Measurements from ENCODE around the gene ADCK2.
"Not testable (repeated sequence)": the region's sequence is repeated elsewhere in the genome, so short reads cannot be mapped to it uniquely, and the experiment has no call there.

Gene ADCK2

GRCh38 chr7:140670343-140670935 is 2.3 kb upstream of the ADCK2 start:
- in situ Hi-C loops (cut with MboI; ENCODE audit: low pct_unique_long_range_greater_than_20kb, low sequenced_read_pairs): no loop called here
- no peak for DNase-seq

- in situ Hi-C loops (cut with MboI; ENCODE audit: low pct_unique_long_range_greater_than_20kb, low sequenced_read_pairs): no loop called here
- DNase-seq: no peak
These were observed 779 bp upstream of the ADCK2 start for GRCh38 chr7:140671966-140672365.

- in situ Hi-C loops (cut with MboI; ENCODE audit: low pct_unique_long_range_greater_than_20kb, low sequenced_read_pairs): no loop called here
- DNase-seq: peak; percentile 64
These were observed 473 bp downstream of the ADCK2 start for GRCh38 chr7:140673063-140673773.

GRCh38 chr7:140673774-140674155 is 1.0 kb downstream of the ADCK2 start:
- DNase-seq: no peak
- in situ Hi-C loops (cut with MboI; ENCODE audit: low pct_unique_long_range_greater_than_20kb, low sequenced_read_pairs): no loop called here

GRCh38 chr7:140674356-140674800 is 1.6 kb downstream of the ADCK2 start:
- peak; percentile 31 for DNase-seq
- in situ Hi-C loops (cut with MboI; ENCODE audit: low pct_unique_long_range_greater_than_20kb, low sequenced_read_pairs): no loop called here

- in situ Hi-C loops (cut with MboI; ENCODE audit: low pct_unique_long_range_greater_than_20kb, low sequenced_read_pairs): no loop called here
- DNase-seq: peak; percentile 69
These were observed 2.4 kb downstream of the ADCK2 start for GRCh38 chr7:140674899-140675701.

- no peak for DNase-seq
- in situ Hi-C loops (cut with MboI; ENCODE audit: low pct_unique_long_range_greater_than_20kb, low sequenced_read_pairs): no loop called here
These were observed 3.0 kb downstream of the ADCK2 start for GRCh38 chr7:140675726-140676125.

GRCh38 chr7:140676306-140676705 is 3.6 kb downstream of the ADCK2 start:
- in situ Hi-C loops (cut with MboI; ENCODE audit: low pct_unique_long_range_greater_than_20kb, low sequenced_read_pairs): no loop called here
- no peak for DNase-seq

- DNase-seq; in situ Hi-C loops (cut with MboI; ENCODE audit: low pct_unique_long_range_greater_than_20kb, low sequenced_read_pairs): not testable (repeated sequence)
These were observed 4.2 kb downstream of the ADCK2 start for GRCh38 chr7:140676956-140677355.

- in situ Hi-C loops (cut with MboI; ENCODE audit: low pct_unique_long_range_greater_than_20kb, low sequenced_read_pairs): no loop called here
These were observed 4.8 kb downstream of the ADCK2 start for GRCh38 chr7:140677496-140677895.

GRCh38 chr7:140678081-140678815 is 5.5 kb downstream of the ADCK2 start:
- in situ Hi-C loops (cut with MboI; ENCODE audit: low pct_unique_long_range_greater_than_20kb, low sequenced_read_pairs): no loop called here
- DNase-seq: no peak

More at GRCh38 chr7:140677496-140677895, 4.8 kb downstream of the ADCK2 start:
- DNase-seq: no peak

GRCh38 chr7:140678816-140679130 is 6.0 kb downstream of the ADCK2 start:
- DNase-seq: no peak
- in situ Hi-C loops (cut with MboI; ENCODE audit: low pct_unique_long_range_greater_than_20kb, low sequenced_read_pairs): no loop called here

- in situ Hi-C loops (cut with MboI; ENCODE audit: low pct_unique_long_range_greater_than_20kb, low sequenced_read_pairs): no loop called here
- no peak for DNase-seq
These were observed 6.4 kb downstream of the ADCK2 start for GRCh38 chr7:140679186-140679585.

GRCh38 chr7:140680886-140681285 is 8.1 kb downstream of the ADCK2 start:
- DNase-seq: no peak
- in situ Hi-C loops (cut with MboI; ENCODE audit: low pct_unique_long_range_greater_than_20kb, low sequenced_read_pairs): no loop called here

GRCh38 chr7:140681766-140682165 is 9.0 kb downstream of the ADCK2 start:
- no peak for DNase-seq
- in situ Hi-C loops (cut with MboI; ENCODE audit: low pct_unique_long_range_greater_than_20kb, low sequenced_read_pairs): no loop called here

GRCh38 chr7:140683657-140684056 is 10.9 kb downstream of the ADCK2 start:
- in situ Hi-C loops (cut with MboI; ENCODE audit: low pct_unique_long_range_greater_than_20kb, low sequenced_read_pairs): no loop called here
- no peak for DNase-seq

GRCh38 chr7:140684066-140684950 is 11.6 kb downstream of the ADCK2 start:
- DNase-seq: no peak
- in situ Hi-C loops (cut with MboI; ENCODE audit: low pct_unique_long_range_greater_than_20kb, low sequenced_read_pairs): no loop called here

GRCh38 chr7:140685407-140686087 is 12.8 kb downstream of the ADCK2 start:
- no peak for DNase-seq
- in situ Hi-C loops (cut with MboI; ENCODE audit: low pct_unique_long_range_greater_than_20kb, low sequenced_read_pairs): no loop called here
